Subcutaneous adipose tissue (tissue), 4 donors: ENCODE results near the gene MORC4. TPM values are rescaled to one million over a fixed set of nuclear protein-coding genes. Genes with fewer than 3 reads are reported as not detected.

Source experiments
- CTCF ChIP-seq: fragments of 450-650 bp; IDR thresholded peaks from one replicate; pipeline ENCODE4 v1.5.1; 2016; ENCODE audit warnings: low read depth, mild to moderate bottlenecking, control low read depth, antibody characterized with exemption, moderate library complexity
- total RNA-seq, 4 donors: library from RNA; depleted of rRNA; stranded (reverse); fragments of >200 nt; gene quantifications; one replicate each; pipeline ENCODE4 v1.1.0, GENCODE V29; 2016

MORC4 gene
- total RNA-seq, 4 donors from 2014 or later: 16.3 to 18.5 (median 16.7) TPM

GRCh38 chrX:106931831-106932491, 68.1 kb downstream of the MORC4 start:
- no peak for TF ChIP-seq CTCF

DNA sequence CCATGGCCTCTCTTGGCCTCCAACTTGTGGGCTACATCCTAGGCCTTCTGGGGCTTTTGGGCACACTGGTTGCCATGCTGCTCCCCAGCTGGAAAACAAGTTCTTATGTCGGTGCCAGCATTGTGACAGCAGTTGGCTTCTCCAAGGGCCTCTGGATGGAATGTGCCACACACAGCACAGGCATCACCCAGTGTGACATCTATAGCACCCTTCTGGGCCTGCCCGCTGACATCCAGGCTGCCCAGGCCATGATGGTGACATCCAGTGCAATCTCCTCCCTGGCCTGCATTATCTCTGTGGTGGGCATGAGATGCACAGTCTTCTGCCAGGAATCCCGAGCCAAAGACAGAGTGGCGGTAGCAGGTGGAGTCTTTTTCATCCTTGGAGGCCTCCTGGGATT, 71.8 kb downstream of the MORC4 start:
- TF ChIP-seq CTCF: no peak

- TF ChIP-seq CTCF: no peak
Measured at GRCh38 chrX:106927700-106928099, 72.3 kb downstream of the MORC4 start.

DNA sequence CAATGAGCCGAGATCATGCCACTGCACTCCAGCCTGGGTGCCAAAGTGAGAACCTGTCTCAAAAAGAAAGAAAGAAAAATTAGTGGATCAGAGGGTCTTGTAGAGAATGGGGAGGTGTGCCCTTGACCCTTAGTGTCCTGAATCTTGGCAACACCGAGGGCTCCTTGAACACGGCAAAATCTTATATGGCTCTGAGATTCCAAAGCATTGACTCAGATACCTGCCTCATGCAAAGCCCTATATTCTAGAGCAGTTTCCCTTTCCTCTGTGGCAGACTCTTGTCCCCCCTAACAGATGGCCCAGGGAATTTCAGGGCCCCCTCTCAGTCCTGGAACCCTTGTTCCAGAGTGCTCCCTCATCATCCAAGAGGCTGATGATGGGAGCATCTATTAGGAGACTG, 73.0 kb downstream of the MORC4 start:
- no peak for TF ChIP-seq CTCF

- no peak for TF ChIP-seq CTCF
Measured at GRCh38 chrX:106921637-106922036, 78.4 kb downstream of the MORC4 start.

GRCh38 chrX:106919932-106920452, 80.0 kb downstream of the MORC4 start, which contains the start of gene CLDN2:
Gene CLDN2 (plus strand): TSS chrX:106920402. CDS start chrX:106928229, 7,827 bp downstream.
- no peak for TF ChIP-seq CTCF

DNA sequence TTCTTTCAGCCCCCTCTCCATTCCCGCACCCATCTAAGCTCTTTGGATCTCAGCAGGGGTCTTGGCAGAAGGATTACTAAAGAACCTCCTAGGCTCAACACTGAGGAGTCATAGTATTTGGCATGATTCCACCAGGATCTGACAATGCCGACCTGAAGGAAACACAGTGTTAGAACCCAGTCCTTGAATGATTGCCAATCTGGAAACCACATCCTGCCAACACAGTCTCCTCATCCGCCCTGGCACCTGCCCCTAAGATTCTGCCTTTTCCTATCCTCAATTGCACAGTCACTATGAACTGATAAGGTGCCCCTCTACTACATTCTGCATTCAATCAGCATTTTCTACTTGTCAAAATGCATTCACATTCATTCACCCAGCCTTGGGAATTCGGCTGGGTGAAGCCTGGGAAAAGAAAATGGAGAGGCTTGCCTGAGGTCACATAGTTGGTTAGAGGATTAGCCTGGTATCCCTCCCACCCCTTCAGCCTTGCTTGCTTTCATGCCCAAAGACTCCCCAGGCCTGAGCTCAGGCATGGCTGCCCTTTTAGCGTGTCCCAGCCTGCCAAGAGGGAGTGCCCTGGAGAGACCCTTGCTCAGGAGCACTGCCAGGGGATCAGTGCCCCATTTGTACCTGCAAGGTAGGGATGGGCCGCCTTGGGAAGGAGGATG, 82.0 kb downstream of the MORC4 start:
- TF ChIP-seq CTCF: no peak
